Fibroblast of the aortic adventitia (primary cell): ENCODE data around the gene EPHB1. TPM values are rescaled to one million over a fixed set of nuclear protein-coding genes. Genes with fewer than 3 reads are reported as not detected.

ENCODE experiments used
- DNase-seq: peaks from one replicate; pipeline ENCODE4 v3.0.0-alpha.2; 2010; ENCODE audit warnings: low read depth
- H3K4me3 ChIP-seq: 2 replicates; pipeline ENCODE4 v1.5.1; 2011; ENCODE audit warnings: low read depth, mild to moderate bottlenecking, control low read depth, low read length, moderate library complexity
- total RNA-seq: library from RNA; depleted of rRNA; stranded (reverse); fragments of >200 nt; gene quantifications from 2 replicates; pipeline ENCODE4 v1.2.3, GENCODE V29; 2012; ENCODE audit warnings: low replicate concordance
- TF ChIP-seq, protein P1 (sequence below): IDR thresholded peaks from 2 replicates; pipeline ENCODE4 v1.5.1; 2011; ENCODE audit warnings: mild to moderate bottlenecking, low read length, control low read depth, inconsistent platforms; ENCODE audit not compliant: insufficient read depth

EPHB1 gene
- total RNA-seq, 1 donor = 1.2 TPM

DNA sequence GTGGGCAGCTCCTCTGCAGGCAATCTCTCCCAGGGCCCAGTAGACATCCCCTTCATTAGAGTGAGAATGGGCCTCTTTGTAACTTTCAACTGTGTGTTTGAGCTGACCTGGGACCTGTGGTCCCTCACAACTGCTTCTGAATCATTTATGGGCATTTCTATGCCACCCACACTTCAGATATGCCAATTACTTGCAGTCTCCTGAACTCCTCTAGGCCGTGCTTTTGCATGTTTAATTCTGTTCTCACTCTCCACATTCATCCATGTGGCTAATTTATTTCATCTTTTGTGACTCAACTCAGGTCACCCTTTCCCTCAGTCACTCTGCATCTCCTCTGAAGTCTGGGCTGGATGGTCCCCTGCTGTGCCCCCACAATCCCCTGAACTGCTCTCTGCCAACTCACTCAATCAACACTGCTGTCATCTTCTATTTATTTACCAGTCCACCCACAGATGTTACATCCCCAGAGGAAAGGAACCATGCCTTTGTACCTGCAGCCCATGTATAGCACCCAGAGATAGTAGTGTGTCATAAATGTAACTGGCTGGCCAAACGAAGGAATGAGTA, 364.7 kb downstream of the EPHB1 start:
- H3K4me3 ChIP-seq = no peak overlapping the region
- TF ChIP-seq, protein P1, sequence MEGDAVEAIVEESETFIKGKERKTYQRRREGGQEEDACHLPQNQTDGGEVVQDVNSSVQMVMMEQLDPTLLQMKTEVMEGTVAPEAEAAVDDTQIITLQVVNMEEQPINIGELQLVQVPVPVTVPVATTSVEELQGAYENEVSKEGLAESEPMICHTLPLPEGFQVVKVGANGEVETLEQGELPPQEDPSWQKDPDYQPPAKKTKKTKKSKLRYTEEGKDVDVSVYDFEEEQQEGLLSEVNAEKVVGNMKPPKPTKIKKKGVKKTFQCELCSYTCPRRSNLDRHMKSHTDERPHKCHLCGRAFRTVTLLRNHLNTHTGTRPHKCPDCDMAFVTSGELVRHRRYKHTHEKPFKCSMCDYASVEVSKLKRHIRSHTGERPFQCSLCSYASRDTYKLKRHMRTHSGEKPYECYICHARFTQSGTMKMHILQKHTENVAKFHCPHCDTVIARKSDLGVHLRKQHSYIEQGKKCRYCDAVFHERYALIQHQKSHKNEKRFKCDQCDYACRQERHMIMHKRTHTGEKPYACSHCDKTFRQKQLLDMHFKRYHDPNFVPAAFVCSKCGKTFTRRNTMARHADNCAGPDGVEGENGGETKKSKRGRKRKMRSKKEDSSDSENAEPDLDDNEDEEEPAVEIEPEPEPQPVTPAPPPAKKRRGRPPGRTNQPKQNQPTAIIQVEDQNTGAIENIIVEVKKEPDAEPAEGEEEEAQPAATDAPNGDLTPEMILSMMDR = no peak
- no peak for DNase-seq

DNA sequence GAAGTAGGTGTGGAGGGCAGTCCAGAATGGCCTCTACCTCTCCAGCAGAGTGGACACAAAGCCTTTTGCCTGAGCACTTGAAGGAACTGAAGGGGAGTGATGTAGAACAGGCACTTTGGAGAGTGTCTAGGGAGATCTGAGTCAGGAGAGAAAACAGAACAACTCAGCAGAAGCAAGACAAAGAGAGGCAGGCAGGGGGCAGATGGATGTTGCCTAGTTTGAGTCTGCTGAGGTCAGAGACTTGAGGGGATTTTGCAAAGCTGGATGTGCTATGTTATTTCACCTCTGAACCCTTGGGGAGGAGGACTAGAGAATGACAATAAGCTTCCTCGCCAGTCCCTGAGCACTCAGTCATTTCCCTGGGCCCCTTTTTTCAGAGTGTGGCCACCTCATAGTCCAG, 366.4 kb downstream of the EPHB1 start:
- no peak for DNase-seq
- TF ChIP-seq, protein P1 = no peak
- no peak overlapping the region for H3K4me3 ChIP-seq

DNA sequence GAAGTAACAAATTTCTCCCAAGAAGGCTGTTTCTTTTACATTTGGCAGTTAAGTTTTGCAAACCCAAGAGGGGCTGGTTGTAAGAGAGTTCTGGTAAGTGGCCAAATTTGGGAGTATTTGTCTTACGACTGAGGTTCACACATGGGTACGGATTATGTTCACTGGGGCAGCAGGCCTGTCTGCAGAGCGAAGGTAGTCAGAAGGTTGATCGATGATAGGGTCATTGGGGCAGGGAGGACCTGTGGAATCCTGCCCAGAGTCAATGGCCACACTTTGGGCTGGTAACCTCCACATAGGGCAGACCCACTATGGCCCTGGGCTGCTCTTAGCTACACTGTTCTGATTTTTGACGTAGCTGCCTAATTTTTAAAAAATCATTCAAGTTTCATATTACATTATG, 368.6 kb downstream of the EPHB1 start:
- TF ChIP-seq, protein P1 = no peak
- H3K4me3 ChIP-seq = no peak overlapping the region
- no peak for DNase-seq

DNA sequence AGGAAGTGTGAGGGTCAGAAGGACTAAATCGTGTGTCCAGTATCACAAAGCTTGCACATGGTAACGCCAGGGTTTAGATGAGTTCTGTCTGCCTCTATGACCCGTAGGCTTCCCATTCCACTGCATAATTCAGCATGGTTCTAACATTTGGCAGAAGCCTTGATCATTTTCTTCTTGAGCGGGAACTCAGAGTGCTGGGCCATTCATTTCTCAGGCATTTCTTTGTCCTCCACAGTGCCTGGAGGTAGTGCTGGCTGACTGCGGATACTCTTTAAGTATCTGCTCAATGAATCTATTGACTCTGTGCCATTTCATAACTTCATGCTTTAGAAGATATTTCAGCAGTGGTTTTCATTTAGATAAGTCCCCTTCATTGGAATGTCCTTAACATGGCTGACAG, 370.2 kb downstream of the EPHB1 start:
- TF ChIP-seq, protein P1 = no peak
- DNase-seq = no peak
- no peak overlapping the region for H3K4me3 ChIP-seq

DNA sequence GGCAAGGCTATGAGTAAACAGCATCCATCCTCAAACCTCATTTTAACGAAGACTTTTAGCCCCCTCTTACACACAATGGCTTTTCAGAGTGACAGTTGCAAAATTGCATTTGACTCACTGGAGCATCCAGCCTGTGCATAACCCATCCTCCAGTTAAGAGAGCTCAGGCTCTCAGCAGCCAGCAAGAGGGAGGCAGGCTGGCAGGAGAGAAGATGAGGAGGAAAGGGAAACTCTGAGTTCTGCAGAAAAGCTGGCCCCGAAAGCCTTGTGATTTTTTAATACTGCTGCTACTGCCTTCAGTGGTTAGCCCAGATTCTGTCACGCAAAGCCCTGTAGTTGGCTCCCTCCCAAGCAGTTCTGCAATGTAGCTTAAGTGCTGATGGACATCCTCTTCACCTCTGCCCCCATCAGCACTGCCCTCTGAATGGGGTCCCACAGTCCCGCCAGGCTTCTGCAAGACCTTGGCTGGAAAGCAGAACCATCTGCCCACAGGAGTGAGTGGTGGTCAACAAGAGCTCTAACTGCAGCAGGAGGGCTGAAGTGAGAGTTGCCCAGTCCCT, 371.3 kb downstream of the EPHB1 start:
- no peak overlapping the region for H3K4me3 ChIP-seq
- no peak for DNase-seq
- TF ChIP-seq, protein P1 = no peak

DNA sequence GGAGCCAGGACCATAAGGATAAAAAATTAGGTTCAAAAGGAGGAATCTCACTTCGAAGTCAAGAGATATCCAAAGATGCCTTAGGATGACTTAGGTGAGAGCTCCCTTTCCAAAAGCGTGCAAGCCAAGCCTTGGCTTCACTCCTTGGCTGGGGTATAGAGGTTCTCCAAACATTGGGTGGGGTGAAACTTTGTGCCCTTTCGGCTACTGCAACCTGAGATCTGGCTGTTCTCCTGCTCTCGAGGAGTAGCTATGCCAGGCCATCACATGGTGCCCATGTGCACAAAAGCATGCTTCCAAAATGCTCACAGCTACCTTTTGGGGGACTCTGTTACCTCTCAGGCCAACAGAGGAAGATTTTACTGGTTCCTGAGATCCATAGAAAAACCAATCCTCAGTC, 373.8 kb downstream of the EPHB1 start:
- DNase-seq = no peak
- TF ChIP-seq, protein P1 = no peak
- no peak overlapping the region for H3K4me3 ChIP-seq

DNA sequence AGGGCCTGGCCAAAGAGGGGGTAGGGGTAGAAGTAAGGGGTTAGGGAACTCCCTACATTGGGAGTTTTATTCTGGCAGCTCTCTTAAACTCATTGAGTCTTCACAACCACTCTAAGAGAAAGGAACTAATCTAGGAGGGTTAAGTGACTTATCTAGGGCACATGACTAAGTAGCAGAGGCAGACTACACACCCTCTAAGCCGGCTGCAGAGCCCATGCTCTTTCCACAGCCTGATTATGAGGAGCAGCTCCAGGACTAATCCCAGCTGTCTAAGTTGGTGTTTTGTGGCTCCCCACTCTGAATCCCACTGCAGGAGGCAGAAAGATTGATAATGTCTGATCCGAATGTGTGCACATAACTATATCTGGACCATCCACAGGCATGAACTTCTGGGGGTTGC, 374.6 kb downstream of the EPHB1 start:
- DNase-seq = no peak
- TF ChIP-seq, protein P1 = no peak
- no peak overlapping the region for H3K4me3 ChIP-seq
